ENCODE data around the gene ABHD6. TPM values are rescaled to one million over a fixed set of nuclear protein-coding genes. Genes with fewer than 3 reads are reported as not detected.
"Not testable (repeated sequence)": the region's sequence is repeated elsewhere in the genome, so short reads cannot be mapped to it uniquely, and the experiment has no call there.

ABHD6 gene
- total RNA-seq, 2 experiments from 2014 or later, result 4.5 to 6.1 TPM

- DNase-seq, H3K9me3 Mint-ChIP-seq, H3K27me3 Mint-ChIP-seq, POLR2A ChIA-PET, H3K4me3 Mint-ChIP-seq, H3K4me1 Mint-ChIP-seq, H3K27ac Mint-ChIP-seq: not testable (repeated sequence)
- CTCF ChIA-PET, result interaction anchor here (0.7 kb wide), 1 partner anchor 57 kb away, joined by 3 read pairs; no protein-coding TSS in a partner anchor
- H3K36me3 Mint-ChIP-seq (ENCODE audit: low read depth), result peaks cover 28% of the 10 kb centered on the region
Measured at GRCh38 chr3:58273362-58273761, 35.8 kb downstream of the ABHD6 start.

DNA sequence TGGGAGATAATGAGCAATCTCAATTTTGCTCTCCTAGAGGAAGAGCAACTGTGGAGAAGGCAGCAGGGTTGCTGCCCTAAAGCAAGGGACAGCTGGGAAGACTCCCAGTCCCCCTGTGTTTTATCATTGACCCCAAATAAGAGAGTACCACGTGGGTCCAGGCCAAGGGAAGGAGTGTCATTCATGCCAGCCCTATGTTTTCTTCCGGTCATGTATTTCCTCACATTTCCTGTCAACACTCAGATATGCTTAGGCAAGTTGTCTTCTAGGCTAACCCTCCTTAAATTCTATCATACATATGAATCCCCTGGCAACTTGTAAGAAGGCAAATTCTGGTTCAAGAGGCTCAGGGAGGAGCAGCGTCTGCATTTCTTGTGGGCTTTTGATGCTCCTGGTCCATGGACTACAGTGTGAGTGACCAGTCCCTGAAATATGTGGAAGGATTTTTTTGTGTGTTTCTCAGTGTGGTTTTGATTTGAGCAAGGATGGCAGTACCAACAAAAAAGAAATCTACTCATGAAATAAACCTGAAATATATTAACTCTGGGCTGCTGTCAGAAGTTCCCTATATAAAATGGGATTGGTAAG, 36.5 kb downstream of the ABHD6 start:
- DNase-seq, result no peak
- Mint-ChIP-seq H3K36me3 (ENCODE audit: low read depth) (peaks cover 28% of the 10 kb centered on the region), H3K27ac (no peak overlapping the region), H3K9me3 (peaks cover 2% of the 10 kb centered on the region), H3K27me3 (no peaks in the 10 kb centered on the region), H3K4me3 (no peak overlapping the region), H3K4me1 (peaks cover 6% of the 10 kb centered on the region)
- POLR2A ChIA-PET, result no interaction called here
- CTCF ChIA-PET, result no interaction called here

GRCh38 chr3:58281069-58281468, 43.5 kb downstream of the ABHD6 start:
- ChIA-PET POLR2A (no interaction called here), CTCF (no interaction called here)
- peaks cover 13% of the 10 kb centered on the region for H3K36me3 Mint-ChIP-seq (ENCODE audit: low read depth)
- no peaks in the 10 kb centered on the region for H3K27me3 Mint-ChIP-seq
- H3K9me3 Mint-ChIP-seq, result peaks cover 2% of the 10 kb centered on the region
- H3K4me3 Mint-ChIP-seq, result no peak overlapping the region
- H3K4me1 Mint-ChIP-seq, result no peaks in the 10 kb centered on the region
- no peak for DNase-seq
- H3K27ac Mint-ChIP-seq, result no peak overlapping the region

DNA sequence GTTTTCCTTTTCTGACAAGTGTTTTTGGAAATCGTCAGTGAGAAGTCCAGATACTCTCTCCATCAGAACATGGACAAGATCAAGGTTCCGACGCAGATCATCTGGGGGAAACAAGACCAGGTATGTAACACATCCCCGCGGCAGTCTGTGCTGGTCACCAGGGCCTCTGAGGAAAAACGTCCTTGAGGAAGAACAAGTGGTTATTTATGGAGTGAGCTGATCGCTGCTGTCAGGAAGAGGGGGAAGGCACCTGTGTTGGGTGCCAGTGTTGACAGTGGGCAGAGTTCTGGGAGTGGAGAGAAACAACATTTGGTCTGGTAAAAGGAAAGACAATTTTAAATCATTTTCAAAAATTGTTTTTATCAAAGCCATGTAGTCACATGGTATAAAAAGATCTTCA, 47.7 kb downstream of the ABHD6 start:
- H3K9me3 Mint-ChIP-seq, result no peaks in the 10 kb centered on the region
- no peak overlapping the region for H3K4me3 Mint-ChIP-seq
- H3K27me3 Mint-ChIP-seq, result no peaks in the 10 kb centered on the region
- no peak for DNase-seq
- ChIA-PET POLR2A (no interaction called here), CTCF (interaction anchor here (1.3 kb wide), 1 partner anchor 68 kb away, joined by 3 read pairs; no protein-coding TSS in a partner anchor)
- H3K4me1 Mint-ChIP-seq, result no peaks in the 10 kb centered on the region
- no peaks in the 10 kb centered on the region for H3K36me3 Mint-ChIP-seq (ENCODE audit: low read depth)
- no peak overlapping the region for H3K27ac Mint-ChIP-seq

DNA sequence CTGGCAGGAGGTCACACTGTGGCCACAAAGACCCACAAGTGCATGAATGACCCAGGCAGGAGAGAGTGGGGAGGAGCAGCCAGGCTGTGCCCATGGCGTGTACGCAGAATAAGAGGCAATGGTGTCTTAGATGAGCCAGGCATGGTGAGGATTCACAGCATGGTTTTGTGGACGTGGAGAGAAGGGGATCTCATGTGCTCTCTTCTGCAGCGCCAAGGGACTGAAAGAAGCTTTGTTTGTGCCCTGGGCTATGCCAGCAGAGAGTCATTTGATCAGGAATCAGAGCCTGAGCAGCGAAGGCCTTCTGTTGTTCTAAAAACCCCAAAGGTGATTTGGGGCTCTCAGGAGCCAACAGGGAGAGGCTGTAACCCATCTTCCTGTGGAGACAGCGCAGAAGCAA, 49.8 kb downstream of the ABHD6 start:
- CTCF ChIA-PET, result no interaction called here
- peaks cover 3% of the 10 kb centered on the region for H3K9me3 Mint-ChIP-seq
- H3K27me3 Mint-ChIP-seq, result no peaks in the 10 kb centered on the region
- DNase-seq, result no peak
- no peak overlapping the region for H3K27ac Mint-ChIP-seq
- POLR2A ChIA-PET, result interaction anchor here (1.0 kb wide), 1 partner anchor 47 kb away, joined by 3 read pairs; no protein-coding TSS in a partner anchor
- H3K36me3 Mint-ChIP-seq (ENCODE audit: low read depth), result no peaks in the 10 kb centered on the region
- no peak overlapping the region for H3K4me3 Mint-ChIP-seq
- no peaks in the 10 kb centered on the region for H3K4me1 Mint-ChIP-seq

DNA sequence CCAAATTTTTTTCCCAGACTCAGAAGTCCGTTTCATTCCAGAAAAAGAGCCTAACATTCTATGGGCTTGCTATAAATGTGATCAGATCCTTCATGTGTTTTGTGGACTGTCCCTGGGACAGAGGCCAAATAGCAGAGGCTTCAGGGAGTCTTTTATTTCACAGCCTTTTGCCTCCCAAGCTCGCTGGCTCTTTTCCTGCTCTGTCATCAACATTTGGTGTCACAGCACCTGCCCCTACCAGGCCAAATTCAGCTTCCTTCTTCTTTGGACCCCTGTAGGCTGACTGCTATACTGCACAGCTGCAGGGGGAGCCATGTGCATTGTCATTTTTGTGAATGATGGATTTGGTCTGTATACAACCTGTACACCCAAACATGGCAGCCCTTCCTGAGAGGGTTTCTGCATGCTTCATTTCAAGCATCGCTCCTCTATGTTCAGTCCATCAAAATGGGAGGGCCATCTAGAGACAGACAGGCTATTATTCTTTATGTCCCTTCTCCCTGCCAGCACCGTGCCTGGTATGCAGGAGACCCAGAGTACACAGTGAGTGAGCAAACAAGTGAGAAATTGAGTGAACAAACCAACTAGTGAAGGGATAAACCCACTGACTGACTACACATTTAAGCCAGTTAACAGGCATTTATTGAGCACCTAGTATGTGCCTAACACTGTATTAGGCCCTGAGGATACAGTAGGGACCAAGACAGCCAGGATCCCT, 50.6 kb downstream of the ABHD6 start:
- POLR2A ChIA-PET, result no interaction called here
- DNase-seq, result no peak
- H3K4me1 Mint-ChIP-seq, result no peaks in the 10 kb centered on the region

GRCh38 chr3:58288964-58289613, 51.5 kb downstream of the ABHD6 start:
- H3K4me1 Mint-ChIP-seq; POLR2A ChIA-PET; CTCF ChIA-PET; DNase-seq; H3K9me3 Mint-ChIP-seq; H3K27ac Mint-ChIP-seq; H3K4me3 Mint-ChIP-seq; H3K36me3 Mint-ChIP-seq (ENCODE audit: low read depth); H3K27me3 Mint-ChIP-seq: not testable (repeated sequence)

More for the DNA sequence above, 50.6 kb downstream of the ABHD6 start:
- Mint-ChIP-seq H3K36me3 (ENCODE audit: low read depth) (no peaks in the 10 kb centered on the region), H3K4me3 (no peak overlapping the region), H3K27ac (no peak overlapping the region), H3K27me3 (no peaks in the 10 kb centered on the region), H3K9me3 (peaks cover 3% of the 10 kb centered on the region)
- CTCF ChIA-PET, result no interaction called here

DNA sequence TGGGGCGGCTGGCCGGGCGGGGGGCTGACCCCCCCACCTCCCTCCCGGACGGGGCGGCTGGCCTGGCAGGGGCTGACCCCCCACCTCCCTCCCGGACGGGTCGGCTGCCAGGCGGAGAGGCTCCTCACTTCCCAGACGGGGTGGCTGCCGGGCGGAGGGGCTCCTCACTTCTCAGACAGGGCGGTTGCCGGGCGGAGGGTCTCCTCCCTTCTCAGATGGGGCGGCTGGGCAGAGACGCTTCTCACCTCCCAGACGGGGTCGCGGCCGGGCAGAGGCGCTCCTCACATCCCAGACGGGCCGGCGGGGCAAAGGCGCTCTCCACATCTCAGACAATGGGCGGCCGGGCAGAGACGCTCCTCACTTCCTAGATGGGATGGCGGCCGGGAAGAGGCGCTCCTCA, 52.9 kb downstream of the ABHD6 start:
- H3K4me1 Mint-ChIP-seq, CTCF ChIA-PET, DNase-seq: not testable (repeated sequence)

GRCh38 chr3:58291671-58292338, 54.2 kb downstream of the ABHD6 start:
- no peaks in the 10 kb centered on the region for H3K36me3 Mint-ChIP-seq (ENCODE audit: low read depth)
- H3K27ac Mint-ChIP-seq, result no peak overlapping the region
- no peak overlapping the region for H3K4me3 Mint-ChIP-seq
- ChIA-PET POLR2A (no interaction called here), CTCF (interaction anchor here (0.6 kb wide), 1 partner anchor 663 kb away, joined by 3 read pairs; no protein-coding TSS in a partner anchor)
- peaks cover 3% of the 10 kb centered on the region for H3K9me3 Mint-ChIP-seq
- DNase-seq, result no peak
- no peaks in the 10 kb centered on the region for H3K27me3 Mint-ChIP-seq
- no peaks in the 10 kb centered on the region for H3K4me1 Mint-ChIP-seq

More for the DNA sequence above, 52.9 kb downstream of the ABHD6 start:
- H3K36me3 Mint-ChIP-seq (ENCODE audit: low read depth); H3K9me3 Mint-ChIP-seq; H3K27me3 Mint-ChIP-seq; POLR2A ChIA-PET; H3K27ac Mint-ChIP-seq; H3K4me3 Mint-ChIP-seq: not testable (repeated sequence)

GRCh38 chr3:58292866-58293265, 55.3 kb downstream of the ABHD6 start:
- POLR2A ChIA-PET, result no interaction called here
- no peak overlapping the region for H3K27ac Mint-ChIP-seq
- peaks cover 3% of the 10 kb centered on the region for H3K9me3 Mint-ChIP-seq
- H3K4me1 Mint-ChIP-seq, result no peaks in the 10 kb centered on the region
- no peak for DNase-seq
- CTCF ChIA-PET, result interaction anchor here (1.4 kb wide), 1 partner anchor 13 kb away, joined by 3 read pairs; the partner anchor contains the start of genes HTD2 and RPP14
- H3K27me3 Mint-ChIP-seq, result no peaks in the 10 kb centered on the region
- no peak overlapping the region for H3K4me3 Mint-ChIP-seq
- no peaks in the 10 kb centered on the region for H3K36me3 Mint-ChIP-seq (ENCODE audit: low read depth)

- CTCF ChIA-PET, result interaction anchor here (0.6 to 1.4 kb wide), 2 partner anchors 13 to 170 kb away, joined by 3 read pairs; partner anchors contain the start of genes HTD2 and RPP14
- DNase-seq, result no peak
- POLR2A ChIA-PET, result no interaction called here
- Mint-ChIP-seq H3K36me3 (ENCODE audit: low read depth) (no peaks in the 10 kb centered on the region), H3K9me3 (peaks cover 3% of the 10 kb centered on the region), H3K4me3 (no peak overlapping the region), H3K27me3 (peaks cover 6% of the 10 kb centered on the region), H3K27ac (no peak overlapping the region), H3K4me1 (no peaks in the 10 kb centered on the region)
Measured at GRCh38 chr3:58293516-58293915, 55.9 kb downstream of the ABHD6 start.

DNA sequence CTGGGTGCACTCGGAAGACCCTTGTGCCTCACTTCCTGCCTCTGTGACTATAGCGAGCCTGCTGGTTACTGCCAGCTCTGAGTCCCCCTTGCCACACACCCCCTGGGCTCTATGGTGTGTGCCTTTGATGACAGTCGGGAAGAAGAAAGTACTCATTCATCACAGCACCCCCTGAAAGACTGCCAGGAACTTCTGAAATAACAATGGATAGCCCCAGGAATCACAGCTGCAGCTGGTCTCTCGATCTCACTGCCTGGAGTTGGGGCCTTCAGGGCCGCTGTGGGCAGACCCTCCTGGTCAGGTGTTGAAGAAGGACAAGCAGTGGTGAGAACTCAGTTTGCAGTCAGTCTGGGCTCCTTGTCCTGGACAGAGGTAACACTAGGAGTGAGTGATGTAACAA, 58.7 kb downstream of the ABHD6 start:
- Mint-ChIP-seq H3K4me3 (no peak overlapping the region), H3K27ac (no peak overlapping the region), H3K36me3 (ENCODE audit: low read depth) (no peaks in the 10 kb centered on the region), H3K27me3 (peaks cover 18% of the 10 kb centered on the region), H3K4me1 (no peaks in the 10 kb centered on the region), H3K9me3 (peaks cover 3% of the 10 kb centered on the region)
- ChIA-PET CTCF (interaction anchor here (0.6 kb wide), 1 partner anchor 44 kb away, joined by 5 read pairs; no protein-coding TSS in a partner anchor), POLR2A (interaction anchor here (1.1 kb wide), 1 partner anchor 10 kb away, joined by 3 read pairs; the partner anchor contains the start of gene RPP14)
- no peak for DNase-seq

DNA sequence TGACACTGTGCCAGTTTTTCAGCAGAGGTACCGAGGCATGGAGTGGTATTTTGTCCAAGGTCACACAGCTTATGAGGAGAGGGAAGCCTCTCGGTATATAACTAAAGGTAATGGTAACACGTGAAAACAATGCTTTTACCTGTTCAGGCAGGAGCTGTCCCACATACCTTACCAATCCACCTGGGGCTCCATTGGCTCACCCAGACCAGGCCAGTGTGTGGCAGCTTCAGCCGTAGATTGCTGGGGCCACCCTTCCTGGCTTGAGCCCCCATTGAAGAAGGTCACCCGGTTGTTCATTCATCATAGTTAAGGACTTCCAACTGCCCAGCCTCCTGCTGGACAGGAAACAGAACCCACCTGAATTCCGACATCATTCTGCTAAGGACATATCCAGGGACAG, 59.3 kb downstream of the ABHD6 start:
- DNase-seq, result no peak
- no peaks in the 10 kb centered on the region for H3K4me1 Mint-ChIP-seq
- no peaks in the 10 kb centered on the region for H3K36me3 Mint-ChIP-seq (ENCODE audit: low read depth)
- ChIA-PET CTCF (interaction anchor here (1.7 kb wide), 1 partner anchor 109 kb away, joined by 5 read pairs; no protein-coding TSS in a partner anchor), POLR2A (no interaction called here)
- no peak overlapping the region for H3K27ac Mint-ChIP-seq
- H3K9me3 Mint-ChIP-seq, result no peaks in the 10 kb centered on the region
- H3K27me3 Mint-ChIP-seq, result peaks cover 22% of the 10 kb centered on the region
- no peak overlapping the region for H3K4me3 Mint-ChIP-seq
